OCI-LY3 (cell line): ENCODE data around the gene CIT.

Experiments
- CTCF ChIP-seq: fragments of 200-600, 300-600 bp; sonication (generic); IDR thresholded peaks from 2 replicates; pipeline ENCODE4 v1.5.1; 2014; ENCODE audit warnings: antibody characterized with exemption, low read length, low read depth
- EZH2phosphoT487 ChIP-seq: fragments of 200-600 bp; shearing (Covaris generic); IDR thresholded peaks from 2 replicates; pipeline ENCODE4 v1.6.1; 2018; ENCODE audit warnings: antibody characterized with exemption, mixed run types, low read depth

GRCh38 chr12:119681728-119682638 lies 195.1 kb downstream of the CIT start:
- TF ChIP-seq CTCF: no peak
- no peak for TF ChIP-seq EZH2phosphoT487
